PC-9 (cell line): ENCODE results near the gene GFAP. TPM values are rescaled to one million over a fixed set of nuclear protein-coding genes. Genes with fewer than 3 reads are reported as not detected.

Experiments used
- BruUV-seq: library from RNA; stranded (reverse); fragments of 400-500 nt; replicated peaks from 2 replicates; lab custom pipeline; 2021; lab: Mats Ljungman, UMichigan
- CTCF ChIA-PET: fragments of 300-600 bp; sonication (Branson Sonifier 250); formaldehyde crosslinking; loops from one replicate; lab custom pipeline; 2022; ENCODE audit warnings: antibody characterized with exemption; lab: Charles Lee
- POLR2A ChIA-PET: fragments of 300-600 bp; sonication (Branson Sonifier 250); formaldehyde crosslinking; loops from one replicate; lab custom pipeline; 2022; ENCODE audit warnings: antibody characterized with exemption; ENCODE audit not compliant: unreplicated experiment; lab: Charles Lee
- DNase-seq, 2 experiments: peaks; one replicate each; pipeline versions ENCODE4 v3.0.0 to v3.0.0-alpha.2; 2015 to 2022; ENCODE audit warnings: mixed read lengths in 1 of 2
- H2AFZ ChIP-seq: fragments of 200-600 bp; sonication (generic); 2 replicates; pipeline ENCODE4 v1.8.1; 2017; ENCODE audit warnings: antibody characterized with exemption
- H3F3A ChIP-seq: fragments of 200-600 bp; sonication (generic); 2 replicates; pipeline ENCODE4 v1.8.1; 2017; ENCODE audit warnings: antibody characterized with exemption, mild to moderate bottlenecking, low read depth; ENCODE audit not compliant: insufficient read depth
- H3K27ac ChIP-seq: fragments of 200-600 bp; sonication (generic); 2 replicates; pipeline ENCODE4 v1.6.1; 2016; ENCODE audit warnings: mixed run types
- H3K27me3 ChIP-seq: fragments of 200-600 bp; sonication (generic); 2 replicates; pipeline ENCODE4 v1.6.1; 2016; ENCODE audit warnings: low read depth, mixed run types; ENCODE audit not compliant: insufficient read depth
- H3K36me3 ChIP-seq: fragments of 200-600 bp; sonication (generic); 2 replicates; pipeline ENCODE4 v1.6.1; 2016; ENCODE audit warnings: low read depth, mixed run types
- H3K4me1 ChIP-seq: fragments of 200-600 bp; sonication (generic); replicated peaks from 2 replicates; pipeline ENCODE4 v1.6.1; 2016; ENCODE audit warnings: mixed run types; ENCODE audit not compliant: insufficient read depth
- H3K4me2 ChIP-seq: fragments of 200-600 bp; sonication (generic); 2 replicates; pipeline ENCODE4 v1.6.1; 2017; ENCODE audit warnings: mixed run types
- H3K4me3 ChIP-seq: fragments of 200-600 bp; sonication (generic); 2 replicates; pipeline ENCODE4 v1.6.1; 2016; ENCODE audit warnings: mixed run types
- H3K79me2 ChIP-seq: fragments of 200-600 bp; sonication (generic); 2 replicates; pipeline ENCODE4 v1.6.1; 2017; ENCODE audit warnings: low read depth, mixed run types
- H3K9me2 ChIP-seq: fragments of 200-600 bp; sonication (generic); 2 replicates; pipeline ENCODE4 v1.8.1; 2017; ENCODE audit warnings: mild to moderate bottlenecking; ENCODE audit not compliant: insufficient read depth
- H3K9me3 ChIP-seq: fragments of 200-600 bp; sonication (generic); 2 replicates; pipeline ENCODE4 v1.8.1; 2016; ENCODE audit warnings: low read depth; ENCODE audit not compliant: insufficient read depth
- H4K20me1 ChIP-seq: fragments of 200-600 bp; sonication (generic); 2 replicates; pipeline ENCODE4 v1.8.1; 2017; ENCODE audit not compliant: insufficient read depth
- CTCF ChIP-seq: fragments of 200-600 bp; sonication (generic); conservative IDR thresholded peaks from 2 replicates; pipeline ENCODE4 v1.6.1; 2017; ENCODE audit warnings: mixed run types, antibody characterized with exemption, mild to moderate bottlenecking, moderate library complexity
- EZH2 ChIP-seq: fragments of 200-600 bp; sonication (generic); IDR thresholded peaks from 2 replicates; pipeline ENCODE4 v1.8.0; 2017; ENCODE audit warnings: antibody characterized with exemption, low read depth
- intact Hi-C: fragments of 100-400 bp; cut with micrococcal nuclease; formaldehyde crosslinking; loops from one replicate; pipeline ENCODE4 v1.10.0; 2022; ENCODE audit not compliant: unreplicated experiment
- total RNA-seq: library from RNA; stranded (reverse); gene quantifications from 2 replicates; pipeline ENCODE4 v1.2.3, GENCODE V29; 2021

GFAP gene
- total RNA-seq, 1 experiment from 2014 or later, result not detected

- H3K9me2 ChIP-seq, result no peaks in the 10 kb centered on the region
- DNase-seq, result no peak
- ChIA-PET CTCF (no interaction called here), POLR2A (no interaction called here)
- no peaks in the 10 kb centered on the region for H3K9me3 ChIP-seq
- no peaks in the 10 kb centered on the region for H3F3A ChIP-seq
- H3K4me1 ChIP-seq, result no peaks in the 10 kb centered on the region
- H3K79me2 ChIP-seq, result no peaks in the 10 kb centered on the region
- H3K4me2 ChIP-seq, result no peak overlapping the region
- peaks cover 13% of the 10 kb centered on the region for H3K36me3 ChIP-seq
- H4K20me1 ChIP-seq, result no peaks in the 10 kb centered on the region
- H3K27ac ChIP-seq, result no peak overlapping the region
- intact Hi-C loops, result no loop called here
- H3K4me3 ChIP-seq, result no peak overlapping the region
- no TSS peak for BruUV-seq
- TF ChIP-seq CTCF, result no peak
- TF ChIP-seq EZH2, result no peak
- H3K27me3 ChIP-seq, result no peaks in the 10 kb centered on the region
- H2AFZ ChIP-seq, result no peak overlapping the region
Observed at GRCh38 chr17:44931376-44931775, 16.1 kb upstream of the GFAP start.

DNA sequence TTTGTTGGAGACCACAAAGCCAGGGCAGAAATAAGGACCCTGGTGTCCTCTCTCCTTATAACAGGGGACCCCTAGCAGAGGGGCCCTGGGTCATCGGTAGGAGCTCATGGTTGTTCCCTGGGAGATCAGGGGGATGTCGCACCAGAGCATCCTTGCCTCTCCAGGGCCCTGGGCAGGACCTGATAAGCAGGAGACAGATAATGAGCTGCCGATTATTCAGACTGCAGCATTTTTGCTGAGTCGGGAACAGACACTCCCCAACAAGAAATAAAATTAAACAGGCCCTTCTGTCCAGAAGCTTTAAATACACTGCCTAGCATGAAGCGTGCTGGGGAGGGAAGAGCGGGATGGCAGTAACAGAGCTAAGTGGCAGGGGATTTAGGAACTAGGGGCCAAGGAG, 15.4 kb upstream of the GFAP start:
- H3K79me2 ChIP-seq, result no peaks in the 10 kb centered on the region
- no TSS peak for BruUV-seq
- no peak overlapping the region for H3K4me3 ChIP-seq
- POLR2A ChIA-PET, result no interaction called here
- CTCF ChIA-PET, result interaction anchor here (0.5 kb wide), 1 partner anchor 203 kb away, joined by 10 read pairs; no protein-coding TSS in a partner anchor
- no peak for DNase-seq
- no peak overlapping the region for H3K27ac ChIP-seq
- no peak overlapping the region for H2AFZ ChIP-seq
- no peak overlapping the region for H3K4me2 ChIP-seq
- intact Hi-C loops, result no loop called here
- H4K20me1 ChIP-seq, result no peaks in the 10 kb centered on the region
- no peaks in the 10 kb centered on the region for H3K9me3 ChIP-seq
- H3K27me3 ChIP-seq, result no peaks in the 10 kb centered on the region
- no peaks in the 10 kb centered on the region for H3K9me2 ChIP-seq
- H3K36me3 ChIP-seq, result peaks cover 13% of the 10 kb centered on the region
- H3K4me1 ChIP-seq, result no peaks in the 10 kb centered on the region
- TF ChIP-seq CTCF, result no peak
- H3F3A ChIP-seq, result no peaks in the 10 kb centered on the region

DNA sequence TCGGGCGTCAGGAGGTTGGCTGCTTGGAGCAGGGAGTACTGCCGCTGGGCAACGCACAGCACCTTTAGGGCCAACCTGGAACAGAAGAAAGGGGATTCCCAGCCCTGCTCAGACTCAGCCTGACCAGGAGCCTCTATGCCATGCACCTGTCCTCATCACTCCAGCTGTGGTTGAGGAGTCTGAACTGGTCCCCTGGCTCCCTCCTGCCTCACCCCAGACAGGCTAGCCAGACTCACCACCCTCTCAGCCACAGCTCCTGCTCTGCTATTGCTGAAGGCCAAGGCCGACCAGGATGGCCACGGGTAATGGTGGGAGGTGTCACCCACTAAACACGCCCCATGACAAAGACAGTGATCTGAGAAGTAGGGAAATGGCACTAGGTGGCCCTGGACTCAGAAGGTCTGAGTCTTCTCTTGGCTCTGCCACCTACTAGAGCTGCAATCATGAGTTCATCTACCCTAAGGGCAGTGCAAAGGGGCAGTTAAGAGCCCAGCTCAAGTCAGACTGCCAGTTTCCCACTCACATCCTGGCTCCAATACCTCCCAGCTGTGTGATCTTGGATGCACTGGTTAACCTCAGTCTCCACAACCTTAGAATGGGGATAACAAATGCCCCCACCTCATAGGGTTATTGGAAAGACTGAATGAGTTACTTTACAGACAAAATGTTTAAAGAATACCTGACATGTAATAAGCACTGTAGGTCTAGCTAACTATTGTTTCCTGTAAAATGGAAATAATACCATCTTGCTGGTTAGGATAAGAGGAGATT, 13.8 kb upstream of the GFAP start:
- Histone ChIP-seq H3K9me2 (no peaks in the 10 kb centered on the region), H3K4me3 (no peak overlapping the region), H3K9me3 (no peaks in the 10 kb centered on the region), H2AFZ (no peak overlapping the region), H4K20me1 (no peaks in the 10 kb centered on the region), H3F3A (peaks cover 4% of the 10 kb centered on the region; the same call in 1 of the 2 replicates), H3K36me3 (peaks cover 13% of the 10 kb centered on the region), H3K4me1 (no peaks in the 10 kb centered on the region), H3K79me2 (no peaks in the 10 kb centered on the region), H3K27ac (no peak overlapping the region), H3K4me2 (no peak overlapping the region), H3K27me3 (no peaks in the 10 kb centered on the region)
- intact Hi-C loops, result no loop called here
- TF ChIP-seq EZH2 (no peak), CTCF (no peak)
- ChIA-PET POLR2A (no interaction called here), CTCF (no interaction called here)
- BruUV-seq, result no TSS peak
- DNase-seq, result no peak
